Endothelial cell of coronary artery (primary cell): ENCODE data around the gene HAND1. TPM values are rescaled to one million over a fixed set of nuclear protein-coding genes. Genes with fewer than 3 reads are reported as not detected.

Source experiments
- total RNA-seq: library from RNA; depleted of rRNA; stranded (reverse); fragments of >200 nt; gene quantifications from 2 replicates; pipeline ENCODE4 v1.2.3, GENCODE V29; 2014

Gene HAND1
- total RNA-seq: not detected in 2 replicates

DNA sequence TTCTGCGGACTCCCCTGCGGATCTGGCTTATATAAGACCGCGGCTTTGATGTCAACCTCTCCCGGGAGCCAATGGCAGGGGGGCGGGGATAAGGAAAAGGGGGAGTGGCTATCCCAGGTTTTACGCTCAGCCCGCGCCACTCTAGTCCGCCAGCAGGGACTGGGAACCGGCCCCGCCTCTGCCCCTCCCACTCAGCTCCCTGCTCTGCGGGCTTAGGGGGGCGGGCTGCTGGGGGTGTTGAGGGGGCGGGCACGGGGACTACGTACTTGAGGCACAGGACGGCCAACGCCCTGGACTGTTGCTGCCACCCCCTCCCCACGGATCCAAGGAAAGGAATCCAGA, at the start of gene HAND1:
HAND1 (minus strand) TSS at position 4 of the 342 bp plus-strand sequence. CDS start 219 bp downstream, outside the sequence.

DNA sequence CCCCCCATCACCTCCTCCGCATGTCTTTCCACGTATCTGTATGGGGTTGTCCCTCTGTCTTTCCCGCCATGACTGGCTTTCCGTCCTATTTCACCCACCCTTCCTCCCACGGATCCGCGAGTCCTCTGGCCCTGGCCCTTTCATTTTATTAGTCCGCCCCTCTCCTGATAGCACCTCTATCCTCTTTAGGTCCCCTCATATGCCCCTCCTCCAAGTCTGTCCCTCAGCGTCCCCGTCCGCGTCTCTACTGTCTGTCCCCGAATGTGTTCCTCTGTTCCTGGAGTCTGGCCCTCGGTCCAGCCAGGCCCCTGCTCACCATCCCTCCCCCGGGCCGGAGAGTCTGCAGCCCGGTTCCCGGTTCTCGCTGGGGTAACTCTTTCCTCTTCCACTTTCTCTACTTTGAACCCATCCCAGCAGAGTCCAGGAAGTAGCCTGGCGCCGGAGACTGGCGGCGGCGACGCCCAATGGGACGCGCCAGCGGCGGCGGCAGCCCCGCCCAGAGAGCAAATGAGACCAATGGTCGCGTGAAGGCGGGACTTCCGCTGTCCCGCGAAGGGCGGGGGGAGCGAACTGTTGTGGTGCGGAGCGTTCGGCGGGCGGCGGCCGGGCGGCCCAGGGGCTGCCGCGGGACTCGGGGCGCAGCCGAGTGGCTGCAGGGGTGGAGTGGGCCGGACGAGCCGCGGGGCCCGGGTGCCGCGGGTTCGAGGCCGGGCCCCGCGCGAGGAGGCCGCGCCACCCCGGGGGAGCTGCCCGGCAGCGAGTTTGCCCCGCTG, 32.4 kb downstream of the HAND1 start, which contains the start of gene SAP30L:
SAP30L (plus strand) TSS at position 576 of the 773 bp plus-strand sequence. CDS start 608 bp downstream, outside the sequence.

Other genes with a start within 250 kb of the HAND1 start
- gene SAP30L, start 32.2 kb downstream of the HAND1 start, total RNA-seq: 32.0 and 32.7 TPM in 2 replicates